Measurements from ENCODE around the gene ZFYVE9.
A peak's percentile ranks its signal among the peaks of the same experiment; 100 is the strongest.
"Not testable (repeated sequence)": the region's sequence is repeated elsewhere in the genome, so short reads cannot be mapped to it uniquely, and the experiment has no call there.

Gene ZFYVE9, protein sequence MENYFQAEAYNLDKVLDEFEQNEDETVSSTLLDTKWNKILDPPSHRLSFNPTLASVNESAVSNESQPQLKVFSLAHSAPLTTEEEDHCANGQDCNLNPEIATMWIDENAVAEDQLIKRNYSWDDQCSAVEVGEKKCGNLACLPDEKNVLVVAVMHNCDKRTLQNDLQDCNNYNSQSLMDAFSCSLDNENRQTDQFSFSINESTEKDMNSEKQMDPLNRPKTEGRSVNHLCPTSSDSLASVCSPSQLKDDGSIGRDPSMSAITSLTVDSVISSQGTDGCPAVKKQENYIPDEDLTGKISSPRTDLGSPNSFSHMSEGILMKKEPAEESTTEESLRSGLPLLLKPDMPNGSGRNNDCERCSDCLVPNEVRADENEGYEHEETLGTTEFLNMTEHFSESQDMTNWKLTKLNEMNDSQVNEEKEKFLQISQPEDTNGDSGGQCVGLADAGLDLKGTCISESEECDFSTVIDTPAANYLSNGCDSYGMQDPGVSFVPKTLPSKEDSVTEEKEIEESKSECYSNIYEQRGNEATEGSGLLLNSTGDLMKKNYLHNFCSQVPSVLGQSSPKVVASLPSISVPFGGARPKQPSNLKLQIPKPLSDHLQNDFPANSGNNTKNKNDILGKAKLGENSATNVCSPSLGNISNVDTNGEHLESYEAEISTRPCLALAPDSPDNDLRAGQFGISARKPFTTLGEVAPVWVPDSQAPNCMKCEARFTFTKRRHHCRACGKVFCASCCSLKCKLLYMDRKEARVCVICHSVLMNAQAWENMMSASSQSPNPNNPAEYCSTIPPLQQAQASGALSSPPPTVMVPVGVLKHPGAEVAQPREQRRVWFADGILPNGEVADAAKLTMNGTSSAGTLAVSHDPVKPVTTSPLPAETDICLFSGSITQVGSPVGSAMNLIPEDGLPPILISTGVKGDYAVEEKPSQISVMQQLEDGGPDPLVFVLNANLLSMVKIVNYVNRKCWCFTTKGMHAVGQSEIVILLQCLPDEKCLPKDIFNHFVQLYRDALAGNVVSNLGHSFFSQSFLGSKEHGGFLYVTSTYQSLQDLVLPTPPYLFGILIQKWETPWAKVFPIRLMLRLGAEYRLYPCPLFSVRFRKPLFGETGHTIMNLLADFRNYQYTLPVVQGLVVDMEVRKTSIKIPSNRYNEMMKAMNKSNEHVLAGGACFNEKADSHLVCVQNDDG (N-terminal part only)

DNA sequence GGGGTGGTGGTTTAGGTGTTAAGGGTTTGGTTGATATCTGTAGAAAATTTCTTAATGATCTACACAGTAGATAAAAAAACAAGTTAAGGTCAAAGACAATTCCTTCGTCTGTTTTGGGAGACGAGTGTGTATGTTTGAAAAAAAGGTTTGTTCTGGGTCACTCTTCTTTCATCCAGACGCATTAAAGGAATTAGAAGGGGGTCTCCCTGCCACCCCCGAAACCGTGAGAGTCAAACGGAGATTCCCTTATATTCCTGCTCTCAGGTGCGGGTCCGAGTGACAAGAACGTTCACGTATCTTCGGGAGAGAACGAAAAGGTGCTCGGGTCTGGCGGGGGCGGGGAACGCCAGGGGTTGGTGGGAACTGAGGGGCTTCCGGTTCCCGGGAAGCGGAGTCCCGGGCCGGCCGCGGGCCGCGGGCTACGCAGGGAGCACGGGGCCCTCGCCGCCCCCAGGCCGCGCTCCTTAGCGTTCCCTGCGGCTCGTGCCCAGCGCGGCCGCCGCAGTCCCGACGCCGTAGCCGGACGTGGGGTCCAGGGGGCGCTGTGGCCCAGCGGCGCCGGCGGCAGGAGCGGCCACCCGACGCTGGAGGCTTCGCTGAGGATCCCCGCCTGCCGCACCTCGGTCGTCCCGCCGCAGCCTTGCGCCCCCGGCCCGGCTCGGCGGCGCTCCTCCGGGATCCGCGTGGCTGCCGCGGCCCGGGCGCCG, at the start of gene ZFYVE9:
Gene ZFYVE9 (plus strand): TSS at position 577 of the 707 bp plus-strand sequence. CDS start 91,118 bp downstream, outside the sequence.
- DNase-seq (ENCODE audit: low spot score) = peak; percentile 38

GRCh38 chr1:52094300-52094699, 47.6 kb upstream of the ZFYVE9 start:
- DNase-seq (ENCODE audit: low spot score) = not testable (repeated sequence)

- DNase-seq (ENCODE audit: low spot score) = no peak
These were observed 45.7 kb upstream of the ZFYVE9 start for GRCh38 chr1:52096216-52096615.

DNA sequence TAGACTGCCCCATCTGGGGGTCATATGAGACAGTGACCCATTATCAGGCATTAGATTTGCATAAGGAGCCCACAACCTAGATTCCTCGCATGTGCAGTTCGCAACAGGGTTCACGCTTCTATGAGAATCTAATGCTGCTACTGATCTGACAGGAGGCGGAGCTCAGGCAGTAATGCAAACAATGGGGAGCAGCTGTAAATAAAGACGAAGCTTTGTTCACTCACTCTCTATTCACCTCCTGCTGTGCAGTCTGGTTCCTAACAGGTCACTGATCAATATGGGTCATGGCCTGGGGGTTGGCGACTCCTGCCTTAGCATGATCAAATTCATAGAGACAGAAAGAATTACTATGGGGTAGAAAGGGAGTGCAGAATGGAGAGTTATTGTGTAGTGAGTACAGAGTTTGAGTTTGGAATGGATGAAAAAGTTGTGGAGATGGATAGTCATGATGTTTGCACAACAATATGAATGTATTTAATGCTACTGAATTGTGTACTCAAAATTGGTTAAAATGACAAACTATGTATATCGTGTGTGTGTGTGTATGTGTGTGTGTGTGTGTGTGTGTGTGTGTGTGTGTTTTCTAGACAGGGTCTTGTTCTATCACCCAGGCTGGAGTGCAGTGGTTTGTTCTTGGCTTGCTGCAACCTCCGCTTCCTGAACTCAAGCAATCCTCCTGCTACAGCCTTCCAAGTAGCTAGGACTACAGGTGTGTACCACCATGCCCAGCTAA, 43.6 kb upstream of the ZFYVE9 start:
- DNase-seq (ENCODE audit: low spot score) = no peak

GRCh38 chr1:52102336-52103013, 39.4 kb upstream of the ZFYVE9 start:
- DNase-seq (ENCODE audit: low spot score) = no peak

DNA sequence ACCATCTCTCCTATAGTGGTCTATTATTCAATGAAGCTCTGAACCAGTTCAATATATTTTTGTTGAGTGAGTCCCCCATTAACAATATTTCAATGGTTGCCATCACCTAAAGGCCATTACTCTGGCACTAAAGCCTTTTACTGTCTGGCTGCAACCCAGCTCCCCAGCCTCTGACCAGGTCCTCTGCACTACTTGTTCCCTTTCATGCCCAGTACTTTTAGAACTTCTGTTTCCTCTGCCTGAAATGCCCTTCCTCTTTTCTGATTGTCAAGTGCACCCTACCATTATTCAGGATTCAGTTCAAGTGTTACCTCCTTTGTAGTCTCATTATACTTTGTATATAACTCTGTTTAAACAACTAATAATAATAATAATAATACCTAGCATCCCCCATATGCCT, 30.4 kb upstream of the ZFYVE9 start:
- peak; percentile 42 for DNase-seq (ENCODE audit: low spot score)

- no peak for DNase-seq (ENCODE audit: low spot score)
These were observed 29.4 kb upstream of the ZFYVE9 start for GRCh38 chr1:52112489-52112888.

DNA sequence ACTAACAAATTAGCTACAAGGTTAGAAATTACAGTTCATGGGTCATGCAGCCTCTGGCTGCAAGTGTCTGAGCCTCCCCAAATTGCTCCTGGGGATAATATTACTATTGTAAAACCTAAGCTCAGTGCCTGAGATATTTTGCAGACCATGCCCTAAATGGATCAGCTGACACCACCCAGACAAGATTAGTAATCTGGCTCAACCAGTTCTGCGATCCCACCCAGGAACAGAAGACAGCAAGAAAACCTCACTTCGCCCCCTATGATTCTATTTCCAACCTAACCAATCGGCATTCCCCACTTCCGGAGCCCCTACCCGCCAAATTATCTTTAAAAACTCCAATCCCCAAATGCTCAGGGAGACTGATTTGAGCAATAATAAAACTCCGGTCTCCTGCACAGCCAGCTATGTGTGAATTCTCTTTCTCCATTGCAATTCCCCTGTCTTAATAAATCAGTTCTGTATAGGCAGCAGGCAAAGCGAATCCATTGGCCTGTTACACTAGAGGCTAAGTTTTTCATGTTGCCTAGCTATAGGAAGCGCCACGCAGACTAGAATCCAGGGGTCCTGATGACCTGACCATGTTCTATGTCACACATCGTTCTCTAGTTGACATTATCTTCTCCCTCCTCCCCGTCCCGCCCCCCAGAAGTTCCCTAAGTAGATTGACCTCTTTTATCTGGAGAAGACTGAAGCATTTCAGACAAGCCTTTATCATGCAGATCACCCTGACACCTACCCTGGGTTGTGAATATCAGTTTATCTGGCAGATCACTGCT, 22.4 kb upstream of the ZFYVE9 start:
- DNase-seq (ENCODE audit: low spot score) = no peak

DNA sequence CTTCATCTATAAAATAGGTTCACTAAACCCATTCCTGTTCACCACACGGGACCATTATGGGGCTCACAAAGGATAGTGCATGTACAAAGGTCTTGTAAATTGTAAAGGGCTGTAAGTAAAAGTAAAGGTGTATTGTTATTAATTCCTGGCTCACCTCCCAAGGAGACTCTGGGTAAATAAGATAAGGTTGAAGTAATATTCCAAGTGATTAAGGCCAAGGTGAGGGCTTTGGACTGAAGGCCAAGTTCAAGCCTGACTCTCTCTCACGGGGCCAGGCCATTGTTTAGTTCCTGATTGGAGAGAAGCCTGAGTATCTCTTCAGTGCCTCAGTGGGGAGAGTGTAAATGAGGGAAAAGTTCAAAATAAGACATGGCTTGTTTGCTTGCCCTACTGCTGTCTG, 19.5 kb upstream of the ZFYVE9 start:
- no peak for DNase-seq (ENCODE audit: low spot score)

GRCh38 chr1:52123622-52124021, 18.3 kb upstream of the ZFYVE9 start:
- no peak for DNase-seq (ENCODE audit: low spot score)

DNA sequence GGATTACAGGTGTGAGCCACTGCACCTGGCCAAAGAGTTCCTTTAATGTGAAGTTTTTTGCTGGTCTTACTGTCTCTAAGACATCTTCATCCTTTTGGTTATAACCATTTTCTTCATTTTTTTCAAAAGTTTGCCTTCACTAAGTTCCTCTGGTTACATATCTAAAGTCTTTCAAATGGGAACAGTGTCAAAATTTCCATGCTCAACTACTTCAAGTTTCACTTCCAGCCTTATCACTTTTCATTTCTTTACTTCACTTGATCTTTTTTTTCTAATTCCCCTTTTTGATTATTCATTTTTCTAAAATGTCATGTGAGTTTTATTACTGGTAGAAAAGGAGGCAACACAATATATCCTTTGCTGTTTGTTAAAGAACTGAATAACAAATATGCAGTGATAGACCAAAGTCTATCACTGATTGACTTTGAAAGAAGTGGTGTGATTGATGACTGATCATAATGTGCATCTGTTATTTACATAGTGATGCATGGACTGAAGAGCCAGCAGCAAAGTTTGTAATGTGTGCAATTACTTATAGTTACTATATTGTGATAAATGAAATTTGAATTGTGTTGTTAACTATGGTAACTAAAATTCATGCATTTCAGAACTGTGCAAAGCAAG, 16.0 kb upstream of the ZFYVE9 start:
- no peak for DNase-seq (ENCODE audit: low spot score)

GRCh38 chr1:52127181-52128180, 14.4 kb upstream of the ZFYVE9 start:
- DNase-seq (ENCODE audit: low spot score) = peak; percentile 41

GRCh38 chr1:52139817-52140540, 1.9 kb upstream of the ZFYVE9 start:
- no peak for DNase-seq (ENCODE audit: low spot score)

DNA sequence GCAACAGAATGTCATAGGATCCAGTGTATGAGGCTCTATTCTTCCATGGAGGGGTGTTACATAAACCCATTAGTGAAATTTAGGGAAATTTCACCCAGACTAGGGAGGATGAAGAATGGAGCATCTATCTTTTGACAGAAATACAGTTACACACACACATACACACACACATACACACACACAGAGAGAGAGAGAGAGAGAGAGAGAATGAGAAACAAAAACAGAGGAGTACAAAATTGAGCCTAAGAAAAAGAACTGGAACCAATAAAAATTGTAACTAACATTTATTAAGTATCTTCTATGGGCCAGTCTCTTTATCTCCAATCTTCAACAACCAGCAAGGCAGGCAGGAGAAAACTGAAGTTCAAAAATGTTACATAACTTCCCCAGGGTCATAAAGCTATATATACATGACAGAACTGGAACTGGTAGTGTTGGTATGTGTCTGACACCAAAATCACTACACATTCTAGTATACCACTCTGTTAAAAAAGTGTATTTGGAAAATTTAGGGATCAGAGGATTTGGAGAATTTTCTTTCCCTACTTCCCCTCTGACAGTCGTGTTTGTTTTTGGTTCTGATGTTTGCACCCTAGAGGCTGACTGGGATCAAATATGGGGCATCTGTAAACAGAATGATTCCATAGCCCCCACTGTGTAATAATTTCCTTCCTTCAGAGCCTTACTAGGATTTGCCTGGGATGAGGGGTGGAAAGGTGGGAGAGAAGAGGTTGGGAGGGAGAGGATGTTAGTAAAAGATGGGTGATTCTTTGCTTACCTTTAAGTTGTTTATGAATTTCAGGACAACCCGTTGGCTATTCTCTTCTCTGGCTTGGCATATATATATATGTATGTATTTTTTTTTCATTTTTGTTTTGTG, 1.0 kb upstream of the ZFYVE9 start:
- no peak for DNase-seq (ENCODE audit: low spot score)

GRCh38 chr1:52142220-52143183, 613 bp downstream of the ZFYVE9 start:
- no peak for DNase-seq (ENCODE audit: low spot score)
